ENCODE measurements around the gene SLC35E2B. TPM values are rescaled to one million over a fixed set of nuclear protein-coding genes. Genes with fewer than 3 reads are reported as not detected.
"Not testable (repeated sequence)": the region's sequence is repeated elsewhere in the genome, so short reads cannot be mapped to it uniquely, and the experiment has no call there.

Gene SLC35E2B
- total and polyA plus RNA-seq, 4 donors, result 11.1 to 19.3 (median 12.6) TPM

DNA sequence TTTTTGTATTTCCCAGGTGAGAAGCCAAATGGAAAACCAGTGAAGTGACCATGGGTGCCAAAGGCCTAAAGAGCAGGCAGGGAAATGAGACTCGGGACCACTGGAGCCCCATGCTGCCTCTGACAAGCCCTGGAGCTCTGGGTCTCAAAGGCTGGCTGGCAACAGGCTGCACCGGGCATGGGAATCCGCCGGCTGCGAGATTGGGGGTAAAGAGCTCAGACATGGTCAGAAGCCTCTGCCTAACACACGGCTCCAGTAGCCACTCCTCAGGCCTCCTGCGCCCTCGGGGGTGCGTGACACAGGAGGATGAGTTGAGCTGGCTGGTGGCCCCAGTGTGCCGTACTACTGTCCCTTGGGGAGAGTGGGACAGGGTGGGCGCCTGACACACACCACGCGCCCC lies 37.6 kb upstream of the SLC35E2B start:
- not testable (repeated sequence) for DNase-seq (ENCODE audit: low spot score); H3K4me1 ChIP-seq (ENCODE audit: control insufficient read depth in 4 of 4, insufficient read depth in 4 of 4, low read length in 3 of 4); H3K9ac ChIP-seq (ENCODE audit: low read depth in 1 of 2, low read length in 2 of 2); H3K27ac ChIP-seq (ENCODE audit: low read depth in 1 of 2, low read length in 2 of 2); H3K27me3 ChIP-seq (ENCODE audit: control insufficient read depth in 4 of 4, insufficient read depth in 4 of 4, low read length in 3 of 4); H3K4me3 ChIP-seq (ENCODE audit: low read depth in 1 of 3, low read length in 3 of 3); H3K9me3 ChIP-seq (ENCODE audit: control insufficient read depth in 4 of 4, low read length in 3 of 4)
- WGBS, result 98% methylated on average over 9 of the region's 13 CpGs
- peaks cover 3 to 13% (median 8%) of the 10 kb centered on the region in 4 donors for H3K36me3 ChIP-seq (ENCODE audit: control insufficient read depth in 4 of 4, insufficient read depth in 3 of 4, low read depth in 1 of 4, low read length in 3 of 4)

DNA sequence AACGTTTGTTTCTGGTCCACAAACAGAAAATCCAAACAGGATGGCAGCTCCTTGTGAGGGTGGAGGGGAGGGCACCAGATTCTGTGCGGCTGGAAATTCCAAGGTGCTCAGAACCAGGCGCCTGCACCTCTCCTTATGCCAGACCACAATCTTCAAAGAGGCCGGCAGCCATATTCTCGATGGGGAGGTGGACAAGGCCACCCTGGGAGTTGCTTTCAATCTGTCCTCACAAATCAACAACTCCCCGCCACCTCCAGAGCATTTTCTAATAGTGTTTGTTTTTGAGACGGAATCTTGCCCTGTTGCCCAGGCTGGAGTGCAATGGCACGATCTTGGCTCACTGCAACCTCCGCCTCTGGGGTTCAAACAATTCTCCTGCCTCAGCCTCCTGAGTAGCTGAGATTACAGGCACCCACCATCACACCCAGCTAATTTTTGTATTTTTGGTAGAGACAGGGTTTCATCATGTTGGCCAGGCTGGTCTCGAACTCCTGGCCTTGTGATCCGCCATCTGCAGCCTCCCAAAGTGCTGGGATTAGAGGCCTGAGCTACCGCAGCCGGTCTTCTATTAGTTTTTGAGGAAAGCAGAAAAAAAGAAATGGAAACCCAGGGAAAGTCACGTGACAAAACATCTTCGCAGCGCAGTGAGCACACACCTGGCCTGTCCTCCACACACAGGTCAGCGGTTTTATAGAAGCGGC lies 36.7 kb upstream of the SLC35E2B start:
- H3K36me3 ChIP-seq (ENCODE audit: control insufficient read depth in 4 of 4, insufficient read depth in 3 of 4, low read depth in 1 of 4, low read length in 3 of 4), result peaks cover 3 to 13% (median 8%) of the 10 kb centered on the region in 4 donors
- not testable (repeated sequence) for H3K4me1 ChIP-seq (ENCODE audit: control insufficient read depth in 4 of 4, insufficient read depth in 4 of 4, low read length in 3 of 4); H3K27ac ChIP-seq (ENCODE audit: low read depth in 1 of 2, low read length in 2 of 2); H3K27me3 ChIP-seq (ENCODE audit: control insufficient read depth in 4 of 4, insufficient read depth in 4 of 4, low read length in 3 of 4); H3K4me3 ChIP-seq (ENCODE audit: low read depth in 1 of 3, low read length in 3 of 3); H3K9ac ChIP-seq (ENCODE audit: low read depth in 1 of 2, low read length in 2 of 2); DNase-seq (ENCODE audit: low spot score); H3K9me3 ChIP-seq (ENCODE audit: control insufficient read depth in 4 of 4, low read length in 3 of 4)
- WGBS, result 92% methylated on average over 16 of the region's 18 CpGs

DNA sequence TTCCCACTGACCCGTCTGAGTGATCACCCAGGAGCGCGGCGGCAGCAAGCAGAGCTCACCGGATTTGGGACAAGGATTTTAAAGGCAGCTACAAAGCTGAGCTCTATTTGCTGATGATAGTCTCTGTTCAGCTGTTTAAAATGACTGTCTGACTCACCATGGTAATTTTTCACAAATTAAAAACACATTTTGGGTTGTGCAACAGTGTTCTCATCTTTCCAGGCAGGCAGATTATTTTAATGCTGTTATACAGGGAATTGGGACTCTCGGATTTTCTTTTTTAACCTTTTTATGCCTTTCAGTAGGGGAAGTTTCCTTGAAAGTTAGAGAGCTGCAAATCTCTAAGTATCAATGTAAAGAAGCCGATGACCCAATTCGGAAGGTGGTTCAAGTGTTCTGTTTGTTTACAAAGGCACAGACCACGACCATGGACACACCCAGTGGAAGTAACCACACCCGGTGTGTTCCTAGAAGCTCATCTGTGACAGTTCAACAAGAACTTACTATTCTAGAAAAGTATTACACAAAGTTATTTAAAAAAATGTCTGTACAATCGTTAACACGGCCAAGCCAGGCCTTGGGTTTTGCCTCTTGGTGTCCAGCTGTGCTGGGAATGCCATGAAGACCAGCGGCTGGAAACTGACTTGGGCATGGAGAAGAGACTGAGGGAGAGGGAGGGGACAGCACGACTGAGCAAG lies 35.9 kb upstream of the SLC35E2B start:
- H3K36me3 ChIP-seq (ENCODE audit: control insufficient read depth in 4 of 4, insufficient read depth in 3 of 4, low read depth in 1 of 4, low read length in 3 of 4), result peaks cover 0 to 11% (median 8%) of the 10 kb centered on the region in 4 donors
- H3K27ac ChIP-seq (ENCODE audit: low read depth in 1 of 2, low read length in 2 of 2); H3K4me1 ChIP-seq (ENCODE audit: control insufficient read depth in 4 of 4, insufficient read depth in 4 of 4, low read length in 3 of 4); H3K9ac ChIP-seq (ENCODE audit: low read depth in 1 of 2, low read length in 2 of 2); H3K4me3 ChIP-seq (ENCODE audit: low read depth in 1 of 3, low read length in 3 of 3); DNase-seq (ENCODE audit: low spot score); H3K27me3 ChIP-seq (ENCODE audit: control insufficient read depth in 4 of 4, insufficient read depth in 4 of 4, low read length in 3 of 4); H3K9me3 ChIP-seq (ENCODE audit: control insufficient read depth in 4 of 4, low read length in 3 of 4): not testable (repeated sequence)
- WGBS, result 73% methylated on average over 14 of the region's 14 CpGs

DNA sequence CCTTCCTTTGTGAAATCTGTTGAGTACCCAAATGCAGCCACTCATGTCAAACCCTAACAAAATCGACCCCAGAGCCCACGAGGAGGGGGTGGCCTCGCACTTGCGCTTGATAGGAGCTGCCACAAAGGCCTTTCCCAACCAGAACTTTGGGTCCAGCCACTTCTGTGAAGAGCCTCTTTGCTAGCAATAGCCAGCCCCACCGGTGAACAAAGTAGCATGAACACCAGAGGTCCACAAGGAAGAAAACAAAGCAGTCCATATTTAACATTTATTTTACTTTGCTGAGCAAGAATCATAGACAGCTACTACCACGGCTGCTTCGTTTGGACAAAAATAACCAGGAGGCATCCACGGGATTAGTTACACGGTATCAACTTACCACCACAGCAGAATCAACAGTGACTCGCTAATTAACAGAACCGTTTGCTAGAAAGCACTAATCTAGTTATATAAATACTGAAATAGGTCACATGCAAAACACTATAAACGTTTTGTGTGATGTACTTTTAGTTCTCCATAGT lies 34.6 kb upstream of the SLC35E2B start:
- WGBS, result 94% methylated on average over 11 of the region's 12 CpGs
- H3K4me1 ChIP-seq (ENCODE audit: control insufficient read depth in 4 of 4, insufficient read depth in 4 of 4, low read length in 3 of 4); DNase-seq (ENCODE audit: low spot score); H3K36me3 ChIP-seq (ENCODE audit: control insufficient read depth in 4 of 4, insufficient read depth in 3 of 4, low read depth in 1 of 4, low read length in 3 of 4); H3K27ac ChIP-seq (ENCODE audit: low read depth in 1 of 2, low read length in 2 of 2); H3K27me3 ChIP-seq (ENCODE audit: control insufficient read depth in 4 of 4, insufficient read depth in 4 of 4, low read length in 3 of 4); H3K9me3 ChIP-seq (ENCODE audit: control insufficient read depth in 4 of 4, low read length in 3 of 4); H3K9ac ChIP-seq (ENCODE audit: low read depth in 1 of 2, low read length in 2 of 2); H3K4me3 ChIP-seq (ENCODE audit: low read depth in 1 of 3, low read length in 3 of 3): not testable (repeated sequence)

DNA sequence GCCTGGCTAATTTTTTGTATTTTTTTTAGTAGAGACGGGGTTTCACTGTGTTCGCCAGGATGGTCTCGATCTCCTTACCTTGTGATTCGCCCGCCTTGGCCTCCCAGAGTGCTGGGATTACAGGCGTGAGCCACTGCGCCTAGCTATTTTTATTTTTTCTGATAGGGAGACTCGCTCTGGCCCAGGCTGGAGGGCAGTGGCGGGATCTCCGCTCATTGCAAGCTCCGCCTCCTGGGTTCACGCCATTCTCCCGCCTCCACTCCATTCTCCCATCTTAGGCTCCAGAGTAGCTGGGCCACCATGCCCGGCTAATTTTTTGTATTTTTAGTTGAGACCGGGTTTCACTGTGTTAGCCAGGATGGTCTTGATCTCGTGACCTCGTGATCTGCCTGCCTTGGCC lies 33.5 kb upstream of the SLC35E2B start:
- H3K27ac ChIP-seq (ENCODE audit: low read depth in 1 of 2, low read length in 2 of 2); H3K4me1 ChIP-seq (ENCODE audit: control insufficient read depth in 4 of 4, insufficient read depth in 4 of 4, low read length in 3 of 4); H3K9ac ChIP-seq (ENCODE audit: low read depth in 1 of 2, low read length in 2 of 2); DNase-seq (ENCODE audit: low spot score); H3K27me3 ChIP-seq (ENCODE audit: control insufficient read depth in 4 of 4, insufficient read depth in 4 of 4, low read length in 3 of 4); H3K36me3 ChIP-seq (ENCODE audit: control insufficient read depth in 4 of 4, insufficient read depth in 3 of 4, low read depth in 1 of 4, low read length in 3 of 4); H3K4me3 ChIP-seq (ENCODE audit: low read depth in 1 of 3, low read length in 3 of 3); H3K9me3 ChIP-seq (ENCODE audit: control insufficient read depth in 4 of 4, low read length in 3 of 4): not testable (repeated sequence)
- 96% methylated on average over 17 of the region's 17 CpGs for WGBS

Data from liver (tissue), 9 donors.